H1 (cell line): ENCODE data around the gene SLIT3. TPM values are rescaled to one million over a fixed set of nuclear protein-coding genes. Genes with fewer than 3 reads are reported as not detected.

Experiments
- NRF1 ChIP-seq: IDR thresholded peaks from 2 replicates; pipeline ENCODE4 v1.6.1; 2011; ENCODE audit warnings: mild to moderate bottlenecking, low read depth, low read length, improper control_type of control experiment
- RXRA ChIP-seq: IDR thresholded peaks from 2 replicates; pipeline ENCODE4 v1.6.1; 2011; ENCODE audit warnings: low read depth, mild to moderate bottlenecking, low read length, moderate library complexity; ENCODE audit not compliant: insufficient read depth
- polyA plus RNA-seq, 7 experiments: library from polyadenylated mRNA; depleted of rRNA in 3 of 7; stranded (reverse) in 5 of 7; unstranded in 2 of 7; fragments of >200 nt in 5 of 7; fragments of 200-250 nt in 2 of 7; gene quantifications; 1 replicate in 5 of 7; 2 replicates in 1 of 7; 4 replicates in 1 of 7; pipeline versions ENCODE4 v1.2.1 to v1.2.3, GENCODE V29; 2011 to 2013; ENCODE audit warnings: missing spikeins in 2 of 7, mixed read lengths in 2 of 7
- total RNA-seq: library from RNA; stranded (reverse); fragmentation: NEBNext Ultra II Directional; extraction: Animal tissue kit (Norgen Biotek cat#: 25700); gene quantifications from 2 replicates; pipeline ENCODE4 v1.2.1, GENCODE V29; 2021
- TF ChIP-seq, protein P1 (sequence below), 3 experiments: IDR thresholded peaks; 1 replicate in 2 of 3; 2 replicates in 1 of 3; pipeline versions ENCODE4 v1.5.1 to v1.6.1; 2011; ENCODE audit warnings: low read length in 3 of 3, mild to moderate bottlenecking in 3 of 3, inconsistent platforms in 2 of 3, low read depth in 1 of 3, moderate library complexity in 1 of 3; ENCODE audit not compliant: insufficient read depth in 1 of 3; ENCODE audit errors: control extremely low read depth in 1 of 3

SLIT3 gene
- total and polyA plus RNA-seq, 2 of the 8 experiments (the other 6 are each of a cell fraction or from before 2014, with no cell fraction given), result 1.1 to 1.2 TPM

DNA sequence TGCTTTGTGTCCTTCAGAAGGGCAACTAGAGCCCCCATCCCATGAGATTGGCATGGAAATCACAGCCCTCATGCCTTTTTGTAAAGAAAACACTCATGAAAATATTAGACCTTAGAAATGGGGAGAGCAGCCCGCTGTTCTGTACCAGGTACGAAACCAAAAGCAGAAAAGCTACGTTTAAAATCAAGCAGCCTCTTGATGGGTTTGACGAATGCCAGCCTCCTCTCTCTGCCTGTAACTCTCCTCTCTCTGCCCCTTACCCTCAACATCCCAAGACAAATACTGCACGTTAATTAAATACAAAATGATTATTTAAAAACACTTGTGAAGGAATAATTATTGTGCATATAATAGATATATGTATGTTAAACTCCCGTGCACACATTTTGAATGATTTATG lies 390.1 kb downstream of the SLIT3 start (continued):
- TF ChIP-seq, protein P1, sequence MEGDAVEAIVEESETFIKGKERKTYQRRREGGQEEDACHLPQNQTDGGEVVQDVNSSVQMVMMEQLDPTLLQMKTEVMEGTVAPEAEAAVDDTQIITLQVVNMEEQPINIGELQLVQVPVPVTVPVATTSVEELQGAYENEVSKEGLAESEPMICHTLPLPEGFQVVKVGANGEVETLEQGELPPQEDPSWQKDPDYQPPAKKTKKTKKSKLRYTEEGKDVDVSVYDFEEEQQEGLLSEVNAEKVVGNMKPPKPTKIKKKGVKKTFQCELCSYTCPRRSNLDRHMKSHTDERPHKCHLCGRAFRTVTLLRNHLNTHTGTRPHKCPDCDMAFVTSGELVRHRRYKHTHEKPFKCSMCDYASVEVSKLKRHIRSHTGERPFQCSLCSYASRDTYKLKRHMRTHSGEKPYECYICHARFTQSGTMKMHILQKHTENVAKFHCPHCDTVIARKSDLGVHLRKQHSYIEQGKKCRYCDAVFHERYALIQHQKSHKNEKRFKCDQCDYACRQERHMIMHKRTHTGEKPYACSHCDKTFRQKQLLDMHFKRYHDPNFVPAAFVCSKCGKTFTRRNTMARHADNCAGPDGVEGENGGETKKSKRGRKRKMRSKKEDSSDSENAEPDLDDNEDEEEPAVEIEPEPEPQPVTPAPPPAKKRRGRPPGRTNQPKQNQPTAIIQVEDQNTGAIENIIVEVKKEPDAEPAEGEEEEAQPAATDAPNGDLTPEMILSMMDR (IDR thresholded peaks at IDR 0.05; ENCODE audit: control extremely low read depth in 1 of 3, insufficient read depth in 1 of 3, low read depth in 1 of 3, low read length in 3 of 3), result no peak
- TF ChIP-seq RXRA (no peak), NRF1 (no peak)
